Measurements from ENCODE around the gene HTR6.

HTR6 gene

GRCh38 chr1:19689856-19690255 is 25.2 kb downstream of the HTR6 start:
- no peak for DNase-seq

GRCh38 chr1:19690342-19690741 is 25.7 kb downstream of the HTR6 start:
- DNase-seq: no peak

DNA sequence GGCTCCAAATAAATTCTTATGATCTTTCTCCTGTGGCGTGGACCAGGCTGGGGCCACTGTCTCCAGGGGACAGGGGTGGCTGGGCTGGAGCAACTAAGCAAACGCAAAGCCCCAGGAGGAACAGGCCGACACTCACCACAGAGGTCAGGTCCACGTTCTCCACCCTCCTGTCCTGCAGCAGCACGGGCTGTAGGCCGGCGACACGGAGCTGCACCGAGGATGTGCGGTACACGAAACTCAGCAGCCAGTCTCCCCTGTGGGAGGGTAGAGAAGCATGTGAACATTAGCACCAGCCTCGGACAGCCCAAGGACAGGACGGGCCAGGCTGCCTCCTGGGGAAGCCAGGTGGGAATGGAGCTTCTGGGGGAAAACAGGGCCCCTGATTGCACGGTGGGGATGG is 29.6 kb downstream of the HTR6 start:
- no peak for DNase-seq

GRCh38 chr1:19695772-19696171 is 31.1 kb downstream of the HTR6 start:
- no peak for DNase-seq

DNA sequence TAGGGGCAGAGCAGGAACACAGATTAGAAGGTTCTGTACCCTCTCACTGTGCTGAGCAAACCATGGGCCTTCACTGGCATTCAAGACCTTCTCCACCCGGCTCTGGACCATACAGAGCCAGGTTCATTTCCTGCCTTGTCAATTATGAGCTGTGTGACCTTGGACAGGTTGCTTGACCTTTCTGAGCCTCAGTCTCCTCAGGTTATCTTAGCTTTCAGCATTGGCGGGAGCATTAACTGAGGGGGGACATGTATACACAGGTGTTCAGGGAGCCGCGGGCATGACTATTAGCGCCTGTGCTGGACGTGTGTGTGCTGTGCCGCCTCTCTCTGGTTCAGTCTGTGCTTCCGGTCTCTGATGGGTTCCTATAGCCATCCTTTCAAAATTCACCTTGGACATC is 32.1 kb downstream of the HTR6 start:
- DNase-seq: no peak

DNA sequence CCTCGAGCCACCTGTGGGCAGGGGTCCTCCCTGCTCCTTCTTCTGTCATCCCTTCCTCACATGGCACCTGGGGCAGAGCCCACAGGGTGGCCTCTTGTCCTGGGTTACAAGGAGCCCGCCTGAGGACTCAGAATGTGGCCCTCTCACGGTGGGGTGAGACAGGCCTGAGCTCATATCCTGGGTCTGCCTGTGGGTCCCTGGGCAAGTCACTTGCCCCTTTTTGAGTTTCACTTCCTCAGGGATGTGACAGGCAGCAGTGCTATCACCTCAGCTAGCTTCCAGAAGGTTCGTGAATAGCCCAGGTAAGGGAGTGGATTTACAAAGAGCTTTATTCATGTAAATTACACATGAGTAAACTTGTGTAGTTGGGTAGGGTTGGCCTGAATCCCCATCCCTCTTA is 33.5 kb downstream of the HTR6 start:
- no peak for DNase-seq

- no peak for DNase-seq
Observed at GRCh38 chr1:19700079-19700777, 35.6 kb downstream of the HTR6 start.

DNA sequence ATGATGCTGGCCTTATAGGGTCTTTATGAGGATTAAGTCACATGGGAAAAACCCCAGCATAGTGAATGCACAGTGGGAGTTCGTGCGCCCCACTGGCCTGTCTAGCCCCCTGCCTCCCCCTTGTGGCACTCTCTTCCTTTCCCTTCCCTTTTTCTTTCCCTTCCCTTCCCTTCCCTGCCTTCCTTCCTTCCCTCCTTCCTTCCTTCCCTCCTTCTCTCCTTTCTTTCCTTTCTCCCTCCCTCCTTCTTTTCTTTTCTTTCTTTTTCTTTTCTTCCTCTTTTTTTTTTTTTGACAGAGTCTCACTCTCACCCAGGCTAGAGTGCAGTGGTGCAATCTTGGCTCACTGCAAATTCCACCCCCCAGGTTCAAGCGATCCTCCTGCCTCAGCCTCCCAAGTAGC is 38.6 kb downstream of the HTR6 start:
- DNase-seq: no peak

GRCh38 chr1:19704247-19705113 is 39.8 kb downstream of the HTR6 start:
- DNase-seq: peak; percentile 19 to 67

GRCh38 chr1:19705464-19705863 is 40.8 kb downstream of the HTR6 start:
- DNase-seq: no peak

DNA sequence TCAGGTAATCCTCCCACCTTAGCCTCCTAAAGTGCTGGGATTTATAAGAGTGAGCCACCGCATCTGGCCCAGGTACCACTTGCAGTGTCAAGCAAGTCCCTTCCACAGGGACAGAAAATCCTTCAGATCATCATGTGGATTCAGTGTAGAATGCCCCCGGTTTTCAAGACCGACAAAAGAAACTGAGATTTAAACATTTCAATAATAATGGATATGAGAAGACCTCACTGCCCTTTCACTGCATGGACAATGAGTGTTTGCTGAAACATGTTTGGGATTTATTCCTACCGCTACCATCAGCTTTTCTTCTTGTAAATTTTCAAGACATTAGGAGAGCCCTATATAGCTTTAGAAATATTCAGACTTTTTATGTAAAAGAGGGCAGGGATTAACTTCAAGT is 41.5 kb downstream of the HTR6 start:
- no peak for DNase-seq

- no peak for DNase-seq
Observed at GRCh38 chr1:19708567-19709110, 44.0 kb downstream of the HTR6 start.

- DNase-seq: no peak
Observed at GRCh38 chr1:19709260-19709793, 44.7 kb downstream of the HTR6 start.

DNA sequence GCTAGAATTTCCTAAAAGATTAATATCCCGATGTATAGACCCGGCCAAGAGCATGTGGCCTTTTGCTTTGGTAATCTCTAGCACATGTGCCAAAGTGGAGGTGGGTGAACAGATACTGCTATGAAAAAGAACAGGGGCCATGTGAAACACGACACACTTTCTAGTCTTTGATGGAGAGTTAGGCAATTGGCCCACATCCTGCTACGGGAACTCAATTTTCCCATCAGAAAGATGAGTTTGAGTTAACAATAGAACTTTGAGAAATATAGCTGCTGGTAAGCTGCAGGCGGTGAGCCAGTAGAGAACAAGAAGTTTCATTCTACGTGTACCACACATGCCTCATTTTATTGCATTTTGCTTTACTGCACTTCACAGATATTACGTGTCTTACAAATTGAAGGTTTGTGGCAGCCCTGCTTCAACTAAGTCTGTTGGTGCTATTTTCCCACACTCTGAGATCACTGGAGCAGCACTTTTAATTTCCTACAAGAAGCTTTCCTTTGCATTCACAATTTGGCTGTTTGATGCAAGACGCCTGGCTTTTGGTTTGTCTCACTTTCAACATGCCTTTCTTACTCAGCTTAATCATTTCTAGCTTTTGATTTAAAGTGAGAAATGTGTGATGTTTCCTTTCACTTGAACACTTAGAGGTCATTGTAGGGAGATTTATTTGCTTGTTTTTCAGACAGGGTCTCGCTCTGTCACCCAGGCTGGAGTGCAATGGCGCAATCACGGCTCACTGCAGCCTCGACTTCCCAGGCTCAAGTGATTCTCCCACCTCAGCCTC is 46.3 kb downstream of the HTR6 start:
- DNase-seq: no peak

DNA sequence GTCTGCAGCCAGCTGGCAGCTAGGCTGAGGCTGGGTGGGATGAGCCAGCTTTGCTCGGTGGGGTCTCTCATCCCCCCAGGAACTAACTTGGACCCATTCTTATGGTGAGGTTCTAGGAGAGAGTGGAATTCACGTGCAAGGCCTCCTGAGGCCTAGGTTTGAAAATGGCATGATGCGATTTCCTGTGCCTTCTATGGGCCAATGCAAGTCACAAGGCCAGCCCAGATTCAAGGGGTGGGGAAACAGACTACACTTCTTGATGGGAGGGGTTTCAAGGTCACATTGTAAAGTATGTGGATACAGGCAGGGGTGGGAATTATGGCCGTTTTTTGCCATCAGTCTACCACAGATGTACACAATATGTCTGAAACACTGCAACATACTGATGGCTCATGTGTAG is 48.3 kb downstream of the HTR6 start:
- DNase-seq: peak in 1 of 2 experiments; percentile 20

GRCh38 chr1:19715334-19716203 is 50.9 kb downstream of the HTR6 start:
- DNase-seq: peak; percentile 91 to 96

GRCh38 chr1:19717467-19717866 is 52.8 kb downstream of the HTR6 start:
- DNase-seq: no peak

GRCh38 chr1:19720174-19720573 is 55.5 kb downstream of the HTR6 start:
- no peak for DNase-seq

DNA sequence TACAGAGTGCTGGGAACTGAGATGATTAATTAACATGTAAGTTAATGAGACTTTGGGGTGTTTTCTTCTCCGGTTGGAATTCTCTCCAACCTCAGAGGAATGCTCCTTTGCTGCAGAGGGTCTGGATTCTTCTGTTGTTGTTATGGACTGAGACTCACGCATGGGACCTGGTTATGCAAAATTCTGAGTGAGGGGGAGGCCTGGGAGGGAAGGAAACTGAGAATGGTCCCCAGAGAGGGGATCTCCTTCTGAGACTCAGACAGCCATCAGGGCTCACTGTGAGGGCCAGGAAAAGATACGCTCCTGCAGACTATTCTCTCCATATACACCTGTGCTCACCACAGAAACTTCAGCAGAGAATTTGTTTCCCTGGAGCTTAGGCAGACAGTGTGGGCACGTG is 56.3 kb downstream of the HTR6 start:
- DNase-seq: no peak

DNA sequence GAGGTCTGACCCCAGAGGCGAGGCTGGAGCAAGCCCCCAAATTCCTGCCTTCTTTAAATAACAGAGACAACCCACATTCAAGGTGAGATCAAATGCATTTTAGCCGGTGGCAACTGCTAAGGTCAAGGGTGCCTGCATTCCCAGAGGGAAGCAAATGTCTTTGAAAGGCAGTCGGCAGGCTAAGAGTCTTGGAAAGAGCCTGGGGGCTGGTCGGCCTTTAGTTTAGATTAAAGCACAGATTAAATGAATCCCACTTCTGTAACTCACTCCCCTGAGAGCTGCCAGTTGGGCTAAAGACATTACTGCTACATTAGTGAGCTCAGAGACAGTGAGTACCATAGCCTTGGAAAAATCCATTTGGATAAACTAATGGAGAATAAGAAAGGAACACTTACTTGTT is 59.2 kb downstream of the HTR6 start:
- no peak for DNase-seq

GRCh38 chr1:19725606-19726005 is 60.9 kb downstream of the HTR6 start:
- no peak for DNase-seq

Measured in NCI-H446 (cell line).